Measurements from ENCODE around the gene RANBP1. TPM values are rescaled to one million over a fixed set of nuclear protein-coding genes. Genes with fewer than 3 reads are reported as not detected.

Gene RANBP1
- total and polyA plus RNA-seq, 2 of the 13 experiments (the other 11 are each of a cell fraction or from before 2014, with no cell fraction given), result 181 to 492 TPM

- TF ChIP-seq ZXDC (CRISPR knock-in tag; IDR thresholded peaks at IDR 0.05) (0 out of 2 replicates have a peak, but pooled peaks have one; percentile 65), ZNF609 (CRISPR knock-in tag; IDR thresholded peaks at IDR 0.05; ENCODE audit: borderline replicate concordance) (peak; percentile 16; the same call in 1 of the 2 replicates), ZNF354B (CRISPR knock-in tag; IDR thresholded peaks at IDR 0.05) (peak; percentile 91; the same call in 1 of the 2 replicates), HNF1A (IDR thresholded peaks at IDR 0.05; ENCODE audit: low read depth) (no peak), HNF1A (CRISPR knock-in tag; IDR thresholded peaks at IDR 0.05; ENCODE audit: borderline replicate concordance) (peak; percentile 87), NR2C2 (CRISPR knock-in tag; IDR thresholded peaks at IDR 0.05; ENCODE audit: borderline replicate concordance) (peak; percentile 99), ZNF75D (CRISPR knock-in tag; IDR thresholded peaks at IDR 0.05; ENCODE audit: borderline replicate concordance) (no peak), THAP9 (CRISPR knock-in tag; IDR thresholded peaks at IDR 0.05; ENCODE audit: borderline replicate concordance) (peak; percentile 70; the same call in 1 of the 2 replicates), ZNF276 (CRISPR knock-in tag; IDR thresholded peaks at IDR 0.05; ENCODE audit: low read depth) (peak; percentile 98), ZNF777 (CRISPR knock-in tag; IDR thresholded peaks at IDR 0.05) (no peak; the same call in 1 of the 2 replicates)
These were observed 1.2 kb downstream of the RANBP1 start, which contains the start of gene TRMT2A (continued) for GRCh38 chr22:20116951-20117632.
